ENCODE data around the gene AFAP1.

AFAP1 gene

DNA sequence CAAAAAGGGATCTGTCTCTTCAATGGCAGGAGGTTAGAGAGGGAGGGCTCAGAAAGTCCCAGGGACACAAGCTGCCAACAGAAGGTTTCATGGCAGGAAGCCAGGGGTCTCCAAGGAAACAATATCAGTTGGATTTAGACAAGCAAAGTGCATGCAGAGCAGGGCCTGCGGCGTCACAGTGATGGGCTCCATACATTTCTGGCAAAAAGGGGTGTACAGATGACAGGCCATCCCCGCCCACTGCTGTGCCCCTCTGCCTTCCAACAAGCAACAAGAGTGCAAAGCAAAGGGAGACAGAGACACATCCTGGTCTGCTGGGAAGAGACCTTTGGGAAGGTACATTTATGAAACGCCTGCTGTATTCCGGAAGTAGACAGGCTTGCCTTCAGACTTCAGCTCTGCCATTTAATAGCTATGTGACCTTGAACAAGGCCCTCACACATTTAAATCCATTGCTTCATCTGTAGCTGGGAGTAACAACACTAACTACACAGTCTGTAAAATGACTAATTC is 121.2 kb downstream of the AFAP1 start:
- DNase-seq: no peak

DNA sequence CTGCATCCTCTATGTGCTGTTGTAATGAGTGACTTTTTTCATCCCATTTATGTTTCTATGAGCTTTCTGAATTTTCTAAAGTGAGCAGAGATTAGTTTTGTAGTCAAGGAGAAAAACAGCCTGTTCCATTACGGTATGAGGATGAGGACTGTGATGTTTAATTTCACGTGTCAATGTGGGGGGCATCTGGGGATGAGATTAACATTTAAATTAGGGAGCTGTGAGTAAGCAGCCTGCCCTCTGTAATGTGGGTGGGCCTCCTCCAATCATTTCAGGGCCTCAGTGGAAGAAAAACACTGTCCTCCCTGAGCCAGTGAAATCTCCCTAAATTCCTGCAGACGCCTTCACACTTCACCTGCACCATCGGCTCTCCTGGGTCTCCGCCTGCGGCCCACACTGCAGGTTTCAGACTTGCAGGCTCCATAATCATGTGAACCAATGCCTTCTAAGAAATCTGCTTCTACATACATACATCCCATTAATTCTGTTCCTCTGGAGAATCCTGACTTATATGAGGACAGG is 121.7 kb downstream of the AFAP1 start:
- no peak for DNase-seq

DNA sequence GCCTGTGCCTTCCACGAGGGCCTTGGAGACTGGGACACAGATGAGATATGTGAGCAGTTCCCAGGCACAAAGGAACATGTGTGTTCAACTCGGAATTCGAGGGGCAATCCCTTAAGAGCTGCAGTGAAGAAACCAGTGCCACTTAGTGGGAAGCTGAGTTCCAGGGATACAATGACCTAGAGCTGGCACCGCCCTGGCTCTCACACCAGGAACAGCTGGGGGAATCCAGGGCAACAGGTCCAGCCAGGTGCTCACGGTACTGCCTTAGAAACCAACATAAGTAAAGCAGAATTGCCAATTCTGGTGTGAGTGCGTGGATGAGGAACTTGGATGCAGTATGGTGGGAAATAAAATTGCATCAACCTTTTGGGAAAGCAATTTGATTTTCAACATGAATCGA is 122.9 kb downstream of the AFAP1 start:
- no peak for DNase-seq

DNA sequence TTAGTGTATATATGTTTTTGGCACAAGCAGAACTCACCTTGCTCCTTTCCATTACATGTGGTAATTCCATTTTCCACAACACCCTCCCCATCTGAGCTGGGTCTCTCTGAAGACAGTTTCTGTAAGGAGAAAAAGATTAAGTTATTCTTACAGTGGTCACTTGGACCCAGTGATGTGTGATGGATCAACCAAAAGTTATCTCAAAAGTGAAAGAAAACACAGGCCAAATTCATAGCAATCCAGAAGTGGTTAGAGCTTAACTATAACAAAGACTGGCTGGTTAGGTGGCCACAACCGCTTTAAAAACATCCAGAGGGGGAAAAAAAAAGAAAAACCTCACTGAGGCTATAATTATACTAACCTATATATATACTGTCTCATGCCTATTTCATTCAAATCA is 123.7 kb downstream of the AFAP1 start:
- no peak for DNase-seq

DNA sequence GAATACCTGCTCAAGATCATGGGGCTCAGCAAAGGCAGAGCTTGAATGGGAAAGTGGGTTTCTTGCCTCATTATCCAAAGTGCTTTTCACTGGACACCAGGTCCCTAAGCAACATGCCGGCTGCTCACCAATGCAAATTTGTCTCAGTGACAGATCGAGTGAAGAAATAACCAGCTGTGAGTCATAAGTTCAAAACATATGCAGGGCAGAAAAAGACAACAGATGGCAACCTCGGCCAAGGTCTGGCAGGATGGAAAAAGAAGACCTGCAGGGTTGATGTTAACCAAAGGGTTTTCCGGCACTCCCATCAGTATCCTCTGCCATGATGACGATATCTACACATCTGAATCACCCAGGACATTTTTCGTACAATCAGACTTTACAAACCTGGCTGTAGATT is 124.1 kb downstream of the AFAP1 start:
- no peak for DNase-seq

DNA sequence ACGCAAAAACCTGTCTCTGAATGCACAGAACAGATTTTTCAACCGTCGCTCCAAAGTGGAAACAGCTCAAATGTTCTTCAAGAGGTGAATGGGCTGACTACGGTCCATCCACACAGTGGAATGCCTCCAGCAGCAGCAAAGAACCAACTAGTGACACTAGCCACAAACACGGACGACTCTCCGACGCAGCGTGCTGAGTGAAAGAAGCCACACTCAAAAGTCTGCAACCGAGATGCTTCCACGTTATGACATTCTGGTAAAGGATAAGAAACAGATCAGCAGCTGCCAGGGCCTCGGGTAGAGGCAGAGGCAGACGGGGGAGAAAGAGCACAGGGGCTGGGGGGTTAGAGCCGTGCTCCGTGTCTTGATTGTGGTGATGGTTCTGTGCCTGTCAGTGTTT is 125.2 kb downstream of the AFAP1 start:
- DNase-seq: no peak

DNA sequence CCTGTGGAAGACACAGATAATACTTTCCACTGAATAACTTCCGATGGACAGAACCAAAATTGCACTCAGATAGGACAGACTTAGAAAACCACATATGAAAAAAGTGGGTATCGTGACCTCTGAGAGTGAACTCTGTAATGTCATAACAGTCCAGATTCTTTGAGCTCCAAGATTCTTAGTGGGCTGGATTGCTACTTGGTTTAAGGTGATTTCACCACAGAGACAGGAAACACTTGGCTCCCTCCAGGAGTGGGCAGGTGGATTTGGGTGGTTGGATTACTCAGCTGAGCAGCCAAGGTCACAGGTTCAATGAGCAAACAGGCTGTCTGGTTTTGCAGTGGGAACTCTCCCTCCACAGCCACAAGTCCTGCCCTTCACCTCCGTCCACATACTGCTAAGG is 126.0 kb downstream of the AFAP1 start:
- no peak for DNase-seq

DNA sequence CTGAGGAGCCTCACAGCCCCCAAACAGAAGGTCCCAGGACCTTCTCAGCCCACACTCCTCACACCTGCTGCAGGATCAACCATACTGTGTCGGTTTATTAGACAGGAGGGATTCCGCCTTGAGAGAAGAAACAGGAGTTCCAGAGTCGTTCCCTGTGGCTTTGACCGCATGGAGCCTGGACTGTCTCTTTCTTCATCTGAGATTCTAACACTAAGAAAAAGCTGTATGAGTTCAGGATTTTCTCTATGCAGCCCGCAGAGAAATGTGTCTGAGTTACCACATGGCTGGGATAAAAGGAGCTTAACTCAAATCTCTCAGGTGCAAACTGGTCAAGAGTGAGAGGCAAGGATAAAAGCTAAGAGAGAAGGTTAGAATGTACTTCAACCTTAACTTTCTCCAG is 126.7 kb downstream of the AFAP1 start:
- DNase-seq: no peak

DNA sequence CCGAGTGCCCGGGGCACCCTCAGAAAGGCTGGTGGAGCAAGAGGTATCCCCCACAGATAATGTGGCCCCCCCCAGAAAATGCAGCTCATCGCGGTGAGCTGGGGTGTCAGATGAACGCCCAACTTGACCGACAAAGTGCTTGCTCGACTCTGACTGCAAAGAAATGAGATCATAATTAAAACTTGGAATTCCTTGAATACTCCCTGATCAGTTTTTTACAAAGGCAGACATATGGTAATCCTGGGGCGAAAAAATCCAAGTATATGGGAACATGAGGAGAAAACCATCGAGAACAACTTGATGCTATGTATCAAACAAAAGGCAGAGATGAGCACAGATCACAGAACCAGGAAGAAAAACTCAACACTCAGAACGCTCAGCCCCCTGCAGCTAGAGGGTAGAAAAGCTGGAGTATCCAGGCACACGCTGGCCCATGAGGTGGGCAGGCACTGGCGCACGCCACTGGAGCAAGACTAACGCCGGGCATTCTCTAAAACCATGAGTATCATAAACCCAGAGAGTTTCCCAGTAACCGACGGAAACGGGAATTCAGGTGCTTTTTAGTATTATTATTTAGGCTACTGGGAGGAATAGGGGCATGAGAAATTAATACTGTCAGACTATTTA is 127.3 kb downstream of the AFAP1 start:
- no peak for DNase-seq

DNA sequence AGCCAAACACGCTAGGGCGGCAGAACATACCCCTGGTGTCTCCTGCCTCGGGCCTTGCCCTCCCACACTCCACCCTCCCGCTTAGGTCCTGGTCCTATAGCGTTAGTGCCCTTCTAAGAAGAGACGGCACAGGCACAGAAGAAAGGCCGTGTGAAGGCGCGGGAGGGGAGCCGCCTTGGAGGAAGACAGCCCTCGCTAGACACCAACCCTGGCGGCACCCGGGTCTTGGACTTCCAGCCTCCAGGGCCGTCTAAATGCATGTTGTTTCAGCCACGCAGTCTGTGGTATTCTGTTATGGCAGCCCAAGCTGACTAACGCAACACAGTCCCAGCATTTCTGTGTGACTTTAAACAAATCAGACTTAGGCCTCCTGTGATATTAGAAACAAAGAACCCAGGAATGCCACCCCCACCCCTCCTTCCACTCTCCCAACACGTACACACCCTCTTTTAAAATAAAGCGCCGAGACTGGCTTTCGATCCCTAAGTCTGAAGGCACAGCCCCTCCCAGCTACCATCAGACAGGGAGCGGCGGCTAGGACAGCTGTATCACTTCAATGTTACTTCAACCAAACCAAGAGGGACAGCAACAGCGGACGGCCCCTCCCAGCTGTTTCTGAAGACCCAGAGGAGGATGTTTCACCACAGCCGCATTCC is 128.0 kb downstream of the AFAP1 start:
- DNase-seq: no peak

DNA sequence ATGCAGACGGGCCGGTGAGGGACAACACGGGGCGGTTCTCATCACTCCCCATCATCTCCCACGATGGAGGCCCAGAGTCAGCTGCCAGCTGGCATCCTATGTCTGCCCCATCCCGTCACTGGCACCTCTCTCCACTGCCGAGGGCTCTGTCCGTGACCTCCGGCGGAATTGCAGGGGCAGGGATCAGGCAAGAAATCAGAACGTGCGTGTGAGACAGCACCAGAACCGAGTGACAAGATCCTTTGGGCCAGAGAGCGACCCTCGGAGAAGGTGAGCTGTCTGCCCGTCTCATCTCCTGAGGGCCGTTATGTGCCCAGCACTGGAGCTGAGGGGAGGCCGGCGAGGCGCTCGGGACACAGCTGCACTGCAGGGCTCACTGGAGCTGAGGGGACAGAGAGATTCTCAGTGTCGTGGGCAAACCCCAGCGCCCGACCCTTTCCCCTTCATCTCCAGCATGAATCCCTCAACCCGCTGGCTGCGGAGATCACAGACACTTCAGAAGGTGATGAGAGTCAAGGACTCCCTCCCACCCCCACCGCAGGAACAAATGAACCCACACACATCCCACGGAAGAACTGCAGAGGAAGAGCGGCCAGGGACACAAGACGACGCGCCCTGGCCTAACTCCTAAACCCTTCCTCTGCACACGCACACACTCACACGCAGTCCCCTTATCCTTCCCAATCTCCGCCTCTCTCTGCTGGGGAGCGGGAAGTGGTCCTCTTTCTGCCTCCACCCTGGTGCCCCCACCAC is 128.7 kb downstream of the AFAP1 start:
- DNase-seq: no peak

DNA sequence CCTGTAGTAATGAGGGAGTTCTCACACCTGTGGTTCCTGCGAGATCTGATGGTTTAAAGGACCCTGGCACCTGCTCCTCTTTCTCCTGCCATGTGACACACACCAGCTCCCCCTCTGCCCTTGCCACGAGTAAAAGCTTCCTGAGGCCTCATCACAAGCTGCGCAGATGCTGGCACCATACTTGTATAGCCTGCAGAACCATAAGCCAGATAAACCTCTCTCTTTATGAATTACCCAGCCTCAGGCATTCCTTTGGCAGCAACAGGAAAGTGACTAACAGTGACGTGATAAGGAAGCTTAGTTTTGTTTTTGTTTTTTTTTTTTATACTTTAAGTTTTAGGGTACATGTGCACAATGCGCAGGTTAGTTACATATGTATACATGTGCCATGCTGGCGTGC is 130.9 kb downstream of the AFAP1 start:
- no peak for DNase-seq

DNA sequence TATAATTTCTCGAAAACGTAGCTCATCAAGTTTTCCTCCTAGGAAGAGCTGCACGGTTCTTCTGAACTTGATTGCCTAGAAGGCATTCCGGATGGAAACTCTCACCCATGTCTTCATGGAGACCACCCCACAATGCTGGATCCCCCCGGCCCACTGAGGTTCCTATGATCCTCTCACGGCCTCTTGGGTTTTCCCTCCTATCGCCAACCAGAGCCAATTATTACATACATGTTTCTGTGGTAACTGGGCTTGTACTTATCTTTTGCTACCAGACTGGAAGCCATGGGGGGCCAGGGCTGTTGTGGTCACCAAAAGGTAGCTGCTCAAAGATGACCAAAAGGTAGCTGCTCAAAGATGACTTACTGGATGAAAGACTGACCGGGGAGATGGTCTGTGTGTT is 131.5 kb downstream of the AFAP1 start:
- DNase-seq: no peak

DNA sequence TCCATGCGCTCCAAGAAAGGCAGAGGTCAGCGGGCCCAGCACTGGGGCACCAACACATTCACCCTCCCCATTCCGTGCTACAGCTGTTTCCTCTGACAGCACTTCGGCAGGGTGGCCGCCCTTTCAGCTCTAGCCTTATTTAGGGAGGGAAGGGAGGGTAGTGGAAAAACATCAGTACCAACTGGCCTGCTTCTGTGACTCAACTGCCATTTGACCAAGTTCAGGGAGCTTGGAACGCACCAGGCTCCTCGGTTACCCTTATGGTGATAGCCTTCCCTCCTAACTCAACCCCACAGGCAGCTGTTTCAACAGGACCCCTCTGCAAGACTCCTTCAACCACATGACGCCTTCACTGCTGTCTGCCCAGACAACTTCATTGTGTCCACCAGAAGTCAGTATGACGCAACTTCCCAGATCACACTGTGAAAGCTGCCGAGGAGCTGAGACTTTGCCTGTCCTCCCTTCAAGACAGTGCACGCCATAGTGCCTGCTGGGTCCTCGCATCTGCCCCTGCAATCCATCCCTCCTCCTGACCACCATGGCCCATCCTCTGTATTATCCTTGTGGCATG is 132.2 kb downstream of the AFAP1 start:
- DNase-seq: peak; percentile 73

DNA sequence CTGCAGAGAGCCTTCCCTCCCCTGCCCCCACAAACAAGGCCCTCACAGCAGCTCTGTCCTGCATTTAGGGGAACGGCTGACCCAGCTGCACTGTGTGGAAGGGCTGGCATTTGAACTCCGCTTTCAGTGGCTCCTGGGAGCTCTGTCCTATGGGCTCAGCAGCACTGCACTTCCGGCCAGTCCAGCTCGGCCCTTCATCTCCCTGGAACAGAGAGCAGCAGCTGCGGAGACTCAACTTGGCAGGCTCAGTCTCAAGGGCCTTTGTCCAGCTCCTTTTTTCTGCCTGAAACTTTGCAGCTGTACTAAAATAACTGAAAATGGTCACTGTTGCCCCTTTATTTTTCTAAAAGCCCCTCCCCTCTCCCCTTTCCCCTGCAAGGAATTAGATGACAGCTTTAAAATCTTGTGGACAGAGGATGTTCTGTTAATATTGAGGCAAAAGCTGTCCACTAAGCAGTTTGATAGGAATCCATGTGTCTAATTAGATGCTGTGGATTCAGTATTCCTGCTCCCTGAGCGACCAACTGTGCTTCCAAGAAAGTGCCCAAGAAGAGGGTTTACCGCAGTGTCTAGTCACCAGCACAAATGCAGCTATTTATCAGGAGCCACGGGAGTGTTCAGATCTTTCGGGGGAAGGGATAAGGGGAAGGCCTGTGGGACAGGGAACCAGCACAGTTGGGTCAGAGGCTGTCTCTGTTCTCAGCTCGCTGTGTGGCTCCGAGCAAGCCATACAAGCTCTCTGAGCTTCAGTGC is 133.1 kb downstream of the AFAP1 start:
- no peak for DNase-seq

DNA sequence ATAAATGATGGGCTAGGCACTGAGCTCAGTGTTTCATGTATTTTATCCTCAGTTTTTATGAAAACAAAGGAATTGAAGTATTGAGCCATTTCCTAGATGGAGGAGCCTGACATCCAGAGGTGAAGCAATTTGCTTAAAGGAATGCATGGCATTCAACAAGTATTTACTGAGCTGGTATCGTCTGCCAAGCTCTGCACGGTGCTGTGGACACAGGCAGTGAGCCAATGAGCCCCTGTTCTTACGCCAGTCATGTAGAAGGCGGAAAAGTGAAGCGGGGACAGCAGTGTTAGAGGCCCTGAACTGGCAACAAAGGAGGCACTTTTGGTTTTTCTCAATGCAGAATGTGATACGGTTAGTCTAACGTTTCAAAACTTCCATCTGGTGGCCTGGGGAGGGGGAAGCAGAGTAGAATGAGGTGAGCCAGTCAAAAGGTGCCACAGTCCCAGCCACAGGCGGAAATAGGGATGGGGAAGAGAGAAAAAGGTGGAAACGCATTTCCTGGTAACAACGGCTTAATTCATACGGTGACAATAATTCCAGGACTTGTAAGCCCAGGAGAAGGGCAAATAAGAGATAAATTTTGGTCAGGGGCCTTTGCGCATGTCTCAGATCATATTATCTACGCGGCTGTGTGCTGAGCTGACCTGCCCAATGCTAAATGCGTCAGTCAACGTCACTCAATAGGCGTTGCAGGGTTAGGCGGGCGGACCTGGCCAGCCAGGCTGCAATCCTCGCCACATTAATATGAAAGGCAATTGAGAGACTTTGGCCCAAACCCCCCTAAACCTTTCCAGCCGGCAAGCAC is 133.9 kb downstream of the AFAP1 start:
- DNase-seq: no peak

DNA sequence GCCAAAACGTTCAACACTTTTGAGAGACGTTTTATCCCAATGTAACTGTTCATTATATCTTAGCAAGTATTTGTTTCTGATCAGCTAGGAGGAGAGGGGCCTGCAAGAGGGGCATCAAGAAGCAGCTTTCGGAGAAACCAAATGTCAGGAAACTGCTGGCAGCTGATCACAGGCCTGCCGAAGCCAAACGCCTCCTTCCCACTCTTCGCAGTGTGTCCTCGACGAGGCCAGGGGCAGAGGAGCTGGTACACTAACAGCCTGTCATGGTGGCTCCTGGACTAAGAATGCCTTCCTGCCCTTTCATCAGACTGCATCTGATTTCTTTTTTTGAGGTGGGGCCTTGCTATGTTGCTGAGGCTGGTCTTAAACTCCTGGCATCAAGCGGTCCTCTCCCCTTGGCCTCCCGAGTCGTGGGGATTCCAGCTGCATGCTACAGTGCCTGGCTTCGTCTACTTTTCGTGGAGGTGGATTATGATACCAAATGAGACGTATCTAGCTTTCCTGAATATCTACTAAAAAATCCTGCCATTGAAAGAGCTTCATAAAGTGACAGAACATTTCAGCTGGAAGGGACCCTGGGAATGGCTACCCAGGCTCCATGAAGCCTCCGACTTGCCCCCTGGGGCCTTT is 134.8 kb downstream of the AFAP1 start:
- no peak for DNase-seq

DNA sequence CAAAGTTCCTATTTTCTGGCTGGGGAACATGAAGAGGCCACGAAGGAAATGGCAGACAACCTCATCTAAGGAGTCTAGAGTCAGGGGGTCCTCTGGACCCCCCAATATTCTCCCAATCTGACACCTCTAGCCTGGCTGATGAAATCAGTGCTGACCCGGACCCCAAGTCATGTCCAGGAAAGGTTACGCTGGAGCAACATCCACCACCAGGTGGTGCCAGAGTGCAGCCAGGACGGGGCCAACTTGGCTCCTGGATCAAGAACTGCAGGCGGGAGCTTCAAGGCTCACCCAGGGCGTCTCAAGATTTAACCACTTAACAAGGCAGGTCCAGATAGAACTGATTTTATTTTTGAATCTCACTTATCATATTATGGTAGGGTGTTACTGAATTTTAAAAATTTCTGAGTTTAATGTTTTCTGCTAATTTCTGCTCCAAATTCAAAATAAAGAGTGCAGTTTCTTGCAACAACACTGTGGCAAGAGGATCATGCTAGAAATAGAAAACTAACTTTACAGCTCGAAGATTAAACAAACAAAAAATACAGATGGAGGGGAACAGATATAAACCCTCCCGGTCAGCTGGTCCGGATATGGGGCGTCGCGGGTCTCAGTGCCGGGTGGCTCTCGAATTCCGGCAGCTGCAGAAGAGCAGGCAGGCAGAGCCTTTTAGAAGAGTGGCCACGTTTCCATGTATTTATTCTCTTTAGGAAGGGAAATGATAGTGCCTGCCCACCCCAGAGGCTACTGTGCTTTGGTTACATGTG is 135.5 kb downstream of the AFAP1 start:
- DNase-seq: peak; percentile 50

DNA sequence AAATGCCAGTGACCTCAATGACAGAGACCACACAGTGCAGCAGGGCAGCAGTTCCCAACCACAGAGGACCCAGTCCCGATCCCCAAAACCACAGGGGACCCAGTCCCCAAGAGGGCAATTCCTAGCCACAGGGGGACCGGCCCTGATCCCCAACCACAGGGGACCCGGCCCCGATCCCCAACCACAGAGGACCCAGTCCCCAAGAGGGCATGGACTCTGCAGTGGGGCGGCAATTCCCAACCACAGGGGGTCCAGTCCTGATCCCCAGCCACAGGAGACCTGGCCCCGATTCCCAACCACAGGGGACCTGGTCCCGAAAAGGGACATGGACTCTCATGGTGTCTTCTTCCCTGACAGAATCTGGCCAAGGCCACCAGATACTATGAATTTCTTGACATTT is 136.3 kb downstream of the AFAP1 start:
- DNase-seq: no peak

DNA sequence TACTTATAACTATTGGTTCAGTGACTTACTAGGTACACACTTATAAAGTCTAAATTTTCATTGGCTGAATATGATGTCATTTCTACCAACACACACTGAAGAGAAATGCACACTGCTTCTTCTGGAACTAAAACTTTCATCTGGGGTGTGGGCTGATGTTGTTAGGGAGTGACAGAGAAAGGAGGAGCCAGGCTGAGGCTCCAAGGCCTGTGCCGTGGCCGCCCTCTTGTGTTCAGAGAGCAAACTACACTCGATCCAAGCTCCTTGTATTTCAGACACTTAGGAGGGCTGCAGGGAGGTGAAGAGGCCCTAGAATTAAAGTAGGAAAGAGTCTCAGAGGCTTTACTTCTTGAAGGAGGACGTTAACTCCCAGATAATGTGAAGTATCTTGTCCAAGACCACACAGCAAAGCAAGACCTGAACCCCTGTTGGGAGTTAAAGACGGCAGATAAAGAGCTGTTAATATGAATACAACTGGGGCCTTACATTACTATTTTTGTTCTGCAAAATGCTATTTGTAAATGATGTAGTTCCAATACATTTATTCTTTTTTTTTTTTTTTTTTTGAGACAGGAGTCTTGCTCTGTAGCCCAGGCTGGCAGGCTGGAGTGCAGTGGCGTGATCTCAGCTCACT is 137.5 kb downstream of the AFAP1 start:
- peak; percentile 71 for DNase-seq
